HepG2 (cell line): ENCODE data around the gene OGFOD3. TPM values are rescaled to one million over a fixed set of nuclear protein-coding genes. Genes with fewer than 3 reads are reported as not detected.

ENCODE experiments used
- FIP1L1 ChIP-seq: fragments of 200-400 bp; formaldehyde crosslinking; IDR thresholded peaks from 2 replicates; pipeline ENCODE4 v1.6.1; 2018; ENCODE audit warnings: low read depth, mild to moderate bottlenecking, low read length, moderate library complexity, borderline replicate concordance; ENCODE audit not compliant: insufficient read depth
- GATAD2A ChIP-seq: IDR thresholded peaks from 2 replicates; pipeline ENCODE4 v1.6.1; 2016
- ISL2 ChIP-seq: sonication (generic); formaldehyde crosslinking; IDR thresholded peaks from 2 replicates; pipeline ENCODE4 v1.5.0; 2020; ENCODE audit warnings: missing genetic modification reagents
- POGK ChIP-seq: sonication (generic); formaldehyde crosslinking; conservative IDR thresholded peaks from 2 replicates; pipeline ENCODE4 v1.8.0; 2022; ENCODE audit warnings: mild to moderate bottlenecking, moderate library complexity, missing genetic modification reagents
- SRSF4 ChIP-seq: fragments of 200-400 bp; formaldehyde crosslinking; IDR thresholded peaks from one replicate; pipeline ENCODE4 v1.6.1; 2018; ENCODE audit warnings: mild to moderate bottlenecking, low read depth, low read length, moderate library complexity; ENCODE audit not compliant: poor library complexity, severe bottlenecking
- ZNF136 ChIP-seq: sonication (generic); formaldehyde crosslinking; IDR thresholded peaks from 2 replicates; pipeline ENCODE4 v1.8.1; 2022; ENCODE audit warnings: low read depth, mild to moderate bottlenecking, moderate library complexity, missing genetic modification reagents
- ZNF224 ChIP-seq: sonication (generic); formaldehyde crosslinking; IDR thresholded peaks from 2 replicates; pipeline ENCODE4 v1.5.0; 2020; ENCODE audit warnings: mild to moderate bottlenecking, missing genetic modification reagents
- ZNF362 ChIP-seq: sonication (generic); formaldehyde crosslinking; IDR thresholded peaks from 2 replicates; pipeline ENCODE4 v1.4.0; 2020; ENCODE audit warnings: missing genetic modification reagents, mild to moderate bottlenecking, borderline replicate concordance
- ZNF407 ChIP-seq: sonication (generic); formaldehyde crosslinking; IDR thresholded peaks from one replicate; pipeline ENCODE4 v1.5.1; 2020; ENCODE audit warnings: mild to moderate bottlenecking, missing genetic modification reagents; ENCODE audit errors: not compliant biosample characterization
- ZNF547 ChIP-seq: sonication (generic); formaldehyde crosslinking; IDR thresholded peaks from 2 replicates; pipeline ENCODE4 v1.5.1; 2020; ENCODE audit warnings: mild to moderate bottlenecking, missing genetic modification reagents
- ZNF556 ChIP-seq: sonication (generic); formaldehyde crosslinking; IDR thresholded peaks from 2 replicates; pipeline ENCODE4 v1.4.0; 2020; ENCODE audit warnings: mild to moderate bottlenecking, missing genetic modification reagents, borderline replicate concordance
- polyA plus RNA-seq, 8 experiments: library from polyadenylated mRNA; depleted of rRNA in 3 of 8; stranded (reverse) in 7 of 8; unstranded in 1 of 8; fragments of >200 nt; fragmentation: Illumina TruSeq in 4 of 8; extraction: Trizol in 4 of 8; gene quantifications; 2 replicates each; pipeline versions ENCODE4 v1.2.1 to v1.2.3, GENCODE V29; 2011 to 2016; ENCODE audit warnings: low read depth in 4 of 8, missing spikeins in 1 of 8, mixed read lengths in 1 of 8; ENCODE audit not compliant: insufficient read depth in 1 of 8
- total RNA-seq, 5 experiments: library from RNA; depleted of rRNA; stranded (reverse); fragments of >200 nt; fragmentation: Illumina TruSeq; extraction: Trizol; gene quantifications; 2 replicates each; pipeline ENCODE4 v1.2.3, GENCODE V29; 2016; ENCODE audit warnings: low read depth in 1 of 5
- TF ChIP-seq, protein P1 (sequence below): IDR thresholded peaks from 2 replicates; pipeline ENCODE4 v1.6.1; 2012; ENCODE audit warnings: low read length, improper control_type of control experiment

Gene OGFOD3
- total and polyA plus RNA-seq, 2 of the 13 experiments (the other 11 are each of a cell fraction or from before 2014, with no cell fraction given): 40.0 to 42.1 TPM

DNA sequence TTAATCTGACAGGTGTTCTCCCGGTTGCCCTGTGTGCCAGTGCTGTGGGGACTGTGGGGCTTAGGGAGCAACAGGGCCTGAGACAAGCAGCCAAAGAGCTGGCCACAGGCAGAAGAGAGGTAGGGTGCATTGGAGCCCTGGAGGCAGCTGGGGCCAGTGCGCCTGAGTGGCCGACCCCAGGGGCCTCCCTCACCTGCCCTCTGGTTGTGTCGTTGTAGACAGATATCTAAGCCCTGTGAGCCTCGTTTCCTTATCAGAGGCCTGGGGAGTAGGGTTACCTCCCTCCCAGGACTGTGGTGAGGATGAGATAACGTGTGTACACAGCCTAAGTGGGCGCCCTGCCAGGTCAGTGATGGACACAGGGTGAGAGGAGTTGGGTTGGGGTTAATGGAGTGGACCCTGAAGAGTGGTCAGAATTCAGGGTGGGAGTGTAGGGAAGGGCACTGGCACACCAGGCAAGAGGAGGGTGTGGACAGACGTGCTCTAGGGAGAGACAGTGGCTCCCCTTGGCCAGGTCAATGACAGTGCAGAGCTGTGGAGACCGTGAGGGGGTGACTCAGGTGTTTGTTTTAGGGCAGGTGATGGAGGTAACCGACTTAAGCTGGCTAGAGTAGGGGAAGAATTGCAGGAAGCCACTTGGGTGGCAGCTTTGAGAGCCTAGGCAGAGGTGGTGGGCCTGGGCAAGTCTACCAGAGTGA, 43.6 kb upstream of the OGFOD3 start (continued):
- TF ChIP-seq ZNF556 (no peak), ZNF407 (CRISPR knock-in tag) (no peak), SRSF4 (no peak), POGK (CRISPR knock-in tag) (0 out of 2 replicates have a peak, but pooled peaks have one; percentile 52), ISL2 (CRISPR knock-in tag) (peak; percentile 78), ZNF224 (CRISPR knock-in tag) (no peak; the same call in 1 of the 2 replicates), ZNF136 (CRISPR knock-in tag) (no peak), ZNF362 (CRISPR knock-in tag) (no peak), ZNF547 (CRISPR knock-in tag) (no peak), GATAD2A (CRISPR knock-in tag) (peak; percentile 78; the same call in 1 of the 2 replicates), FIP1L1 (no peak)
- TF ChIP-seq, protein P1, sequence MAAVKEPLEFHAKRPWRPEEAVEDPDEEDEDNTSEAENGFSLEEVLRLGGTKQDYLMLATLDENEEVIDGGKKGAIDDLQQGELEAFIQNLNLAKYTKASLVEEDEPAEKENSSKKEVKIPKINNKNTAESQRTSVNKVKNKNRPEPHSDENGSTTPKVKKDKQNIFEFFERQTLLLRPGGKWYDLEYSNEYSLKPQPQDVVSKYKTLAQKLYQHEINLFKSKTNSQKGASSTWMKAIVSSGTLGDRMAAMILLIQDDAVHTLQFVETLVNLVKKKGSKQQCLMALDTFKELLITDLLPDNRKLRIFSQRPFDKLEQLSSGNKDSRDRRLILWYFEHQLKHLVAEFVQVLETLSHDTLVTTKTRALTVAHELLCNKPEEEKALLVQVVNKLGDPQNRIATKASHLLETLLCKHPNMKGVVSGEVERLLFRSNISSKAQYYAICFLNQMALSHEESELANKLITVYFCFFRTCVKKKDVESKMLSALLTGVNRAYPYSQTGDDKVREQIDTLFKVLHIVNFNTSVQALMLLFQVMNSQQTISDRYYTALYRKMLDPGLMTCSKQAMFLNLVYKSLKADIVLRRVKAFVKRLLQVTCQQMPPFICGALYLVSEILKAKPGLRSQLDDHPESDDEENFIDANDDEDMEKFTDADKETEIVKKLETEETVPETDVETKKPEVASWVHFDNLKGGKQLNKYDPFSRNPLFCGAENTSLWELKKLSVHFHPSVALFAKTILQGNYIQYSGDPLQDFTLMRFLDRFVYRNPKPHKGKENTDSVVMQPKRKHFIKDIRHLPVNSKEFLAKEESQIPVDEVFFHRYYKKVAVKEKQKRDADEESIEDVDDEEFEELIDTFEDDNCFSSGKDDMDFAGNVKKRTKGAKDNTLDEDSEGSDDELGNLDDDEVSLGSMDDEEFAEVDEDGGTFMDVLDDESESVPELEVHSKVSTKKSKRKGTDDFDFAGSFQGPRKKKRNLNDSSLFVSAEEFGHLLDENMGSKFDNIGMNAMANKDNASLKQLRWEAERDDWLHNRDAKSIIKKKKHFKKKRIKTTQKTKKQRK: no peak
